GM19467 (cell line): ENCODE results near the gene SCLY.
A peak's percentile ranks its signal among the peaks of the same experiment; 100 is the strongest.
"Not testable (repeated sequence)": the region's sequence is repeated elsewhere in the genome, so short reads cannot be mapped to it uniquely, and the experiment has no call there.

Source experiments
- ATAC-seq: cut with Tn5 transposase; IDR thresholded peaks from one replicate; pipeline ENCODE4 v1.9.1; 2021; ENCODE audit warnings: mild to moderate bottlenecking, moderate library complexity; ENCODE audit not compliant: unreplicated experiment

SCLY gene

GRCh38 chr2:238039985-238040384 lies 20.8 kb upstream of the SCLY start:
- ATAC-seq, result no peak

- no peak for ATAC-seq
Measured at GRCh38 chr2:238040918-238041317, 19.9 kb upstream of the SCLY start.

- no peak for ATAC-seq
Measured at GRCh38 chr2:238042090-238042489, 18.7 kb upstream of the SCLY start.

- ATAC-seq, result no peak
Measured at GRCh38 chr2:238042849-238043584, 17.8 kb upstream of the SCLY start.

GRCh38 chr2:238043851-238044250 lies 16.9 kb upstream of the SCLY start:
- ATAC-seq, result no peak

- no peak for ATAC-seq
Measured at GRCh38 chr2:238045575-238045974, 15.2 kb upstream of the SCLY start.

- no peak for ATAC-seq
Measured at GRCh38 chr2:238046725-238047270, 14.0 kb upstream of the SCLY start.

- no peak for ATAC-seq
Measured at GRCh38 chr2:238053191-238053776, 7.5 kb upstream of the SCLY start.

GRCh38 chr2:238055841-238056240 lies 5.0 kb upstream of the SCLY start:
- ATAC-seq, result no peak

GRCh38 chr2:238057696-238058575 lies 2.9 kb upstream of the SCLY start:
- not testable (repeated sequence) for ATAC-seq

- no peak for ATAC-seq
Measured at GRCh38 chr2:238059505-238059904, 1.3 kb upstream of the SCLY start.

GRCh38 chr2:238060096-238060541 lies 682 bp upstream of the SCLY start:
- no peak for ATAC-seq

GRCh38 chr2:238061315-238062202 lies 758 bp downstream of the SCLY start:
- ATAC-seq, result peak; percentile 6

GRCh38 chr2:238063414-238064189 lies 2.8 kb downstream of the SCLY start:
- no peak for ATAC-seq

GRCh38 chr2:238064376-238064775 lies 3.6 kb downstream of the SCLY start:
- ATAC-seq, result no peak

GRCh38 chr2:238065071-238065846 lies 4.5 kb downstream of the SCLY start:
- ATAC-seq, result no peak

- ATAC-seq, result no peak
Measured at GRCh38 chr2:238066218-238066617, 5.4 kb downstream of the SCLY start.

GRCh38 chr2:238066718-238067117 lies 5.9 kb downstream of the SCLY start:
- not testable (repeated sequence) for ATAC-seq

GRCh38 chr2:238067939-238068338 lies 7.1 kb downstream of the SCLY start:
- no peak for ATAC-seq
